H1 (cell line): Measurements from ENCODE around the gene UNC79. TPM values are rescaled to one million over a fixed set of nuclear protein-coding genes. Genes with fewer than 3 reads are reported as not detected.

Experiments used
- CTCF ChIA-PET: fragments of 300-600 bp; sonication (Branson Sonifier 250); formaldehyde crosslinking; loops from one replicate; lab custom pipeline; 2021; ENCODE audit not compliant: partially characterized antibody; lab: Charles Lee
- POLR2A ChIA-PET: fragments of 300-600 bp; sonication (Branson Sonifier 250); formaldehyde crosslinking; loops from one replicate; lab custom pipeline; 2021; ENCODE audit warnings: inconsistent platforms; ENCODE audit not compliant: partially characterized antibody; lab: Charles Lee
- DNase-seq, 2 experiments: peaks; one replicate each; pipeline versions ENCODE4 v3.0.0 to v3.0.0-alpha.2; 2010 to 2022; ENCODE audit warnings: low spot score in 2 of 2, low read depth in 1 of 2, mixed read lengths in 1 of 2
- FAIRE-seq: peaks from 2 replicates; lab custom pipeline; 2011; peaks lifted over from hg19 to GRCh38; lab: Jason Lieb, UNC
- H2AFZ ChIP-seq: 2 replicates; pipeline ENCODE4 v1.8.1; 2012; ENCODE audit warnings: low read length, inconsistent platforms
- H2AK5ac ChIP-seq: 2 replicates; pipeline ENCODE4 v1.6.1; 2013; ENCODE audit warnings: low read depth, low read length
- H2BK120ac ChIP-seq: replicated peaks from 2 replicates; pipeline ENCODE3; 2013; ENCODE audit warnings: low read depth, low read length, inconsistent platforms
- H2BK12ac ChIP-seq: 2 replicates; pipeline ENCODE4 v1.6.1; 2013; ENCODE audit warnings: low read depth, low read length
- H2BK15ac ChIP-seq: 2 replicates; pipeline ENCODE4 v1.6.1; 2013; ENCODE audit warnings: low read length
- H2BK20ac ChIP-seq: 2 replicates; pipeline ENCODE4 v1.6.1; 2013; ENCODE audit warnings: low read length
- H2BK5ac ChIP-seq: 2 replicates; pipeline ENCODE4 v1.6.1; 2013; ENCODE audit warnings: low read depth, low read length
- H3K14ac ChIP-seq: 2 replicates; pipeline ENCODE4 v1.6.1; 2013; ENCODE audit warnings: inconsistent platforms; ENCODE audit not compliant: insufficient read length
- H3K18ac ChIP-seq: 2 replicates; pipeline ENCODE4 v1.6.1; 2013; ENCODE audit warnings: low read length; ENCODE audit errors: extremely low read depth
- H3K23ac ChIP-seq: 2 replicates; pipeline ENCODE4 v1.6.1; 2013; ENCODE audit warnings: inconsistent platforms; ENCODE audit not compliant: insufficient read length
- H3K23me2 ChIP-seq: 2 replicates; pipeline ENCODE4 v1.6.1; 2013; ENCODE audit warnings: low read depth, low read length
- H3K27ac ChIP-seq: 2 replicates; pipeline ENCODE4 v1.6.1; 2011; ENCODE audit warnings: low read depth, low read length, inconsistent platforms
- H3K27me3 ChIP-seq, 4 experiments: replicated peaks in 1 of 4; 1 replicate in 1 of 4; 2 replicates in 3 of 4; pipeline versions ENCODE4 v1.6.1 to v1.8.1; 2011 to 2013; ENCODE audit warnings: low read length in 3 of 4, mild to moderate bottlenecking in 3 of 4, inconsistent platforms in 2 of 4, mixed read lengths in 2 of 4, moderate library complexity in 1 of 4; ENCODE audit not compliant: control insufficient read depth in 3 of 4, insufficient read depth in 3 of 4; ENCODE audit errors: extremely low read depth in 1 of 4
- H3K36me3 ChIP-seq, 4 experiments: 2 replicates each; pipeline versions ENCODE4 v1.6.1 to v1.8.1; 2011 to 2013; ENCODE audit warnings: mild to moderate bottlenecking in 4 of 4, low read length in 3 of 4, moderate library complexity in 2 of 4, control low read depth in 1 of 4, inconsistent platforms in 1 of 4; ENCODE audit not compliant: insufficient read depth in 4 of 4, control insufficient read depth in 2 of 4
- H3K4ac ChIP-seq: replicated peaks from 2 replicates; pipeline ENCODE3; 2013; ENCODE audit warnings: low read length, low read depth, mixed read lengths, inconsistent platforms; ENCODE audit not compliant: insufficient read length
- H3K4me1 ChIP-seq, 4 experiments: replicated peaks in 1 of 4; 1 replicate in 1 of 4; 2 replicates in 3 of 4; pipeline versions ENCODE4 v1.6.1 to v1.8.1; 2011 to 2013; ENCODE audit warnings: low read length in 3 of 4, inconsistent platforms in 2 of 4, mixed read lengths in 1 of 4; ENCODE audit not compliant: insufficient read depth in 4 of 4, control insufficient read depth in 3 of 4
- H3K4me2 ChIP-seq, 2 experiments: 2 replicates each; pipeline versions ENCODE4 v1.6.1 to v1.8.1; 2011 to 2013; ENCODE audit warnings: low read depth in 2 of 2, low read length in 2 of 2, control low read depth in 1 of 2, inconsistent platforms in 1 of 2, mild to moderate bottlenecking in 1 of 2; ENCODE audit not compliant: insufficient read depth in 1 of 2
- H3K4me3 ChIP-seq, 4 experiments: fragments of 200-600, 300-600 bp in 1 of 4; sonication (generic), shearing (Covaris generic), sonication (Bioruptor Twin) in 1 of 4; 2 replicates each; pipeline versions ENCODE4 v1.5.1 to v1.8.1; 2011 to 2016; ENCODE audit warnings: low read length in 4 of 4, low read depth in 3 of 4, control low read depth in 2 of 4, inconsistent platforms in 2 of 4, mild to moderate bottlenecking in 2 of 4, mixed read lengths in 1 of 4, moderate library complexity in 1 of 4; ENCODE audit not compliant: insufficient read depth in 2 of 4; ENCODE audit errors: extremely low read depth in 1 of 4
- H3K56ac ChIP-seq: replicated peaks from 2 replicates; pipeline ENCODE3; 2013; ENCODE audit warnings: low read depth, mild to moderate bottlenecking, mixed read lengths, low read length, inconsistent platforms; ENCODE audit not compliant: insufficient read length
- H3K79me1 ChIP-seq: 2 replicates; pipeline ENCODE4 v1.6.1; 2013; ENCODE audit warnings: low read depth, low read length, control low read depth
- H3K79me2 ChIP-seq, 2 experiments: 2 replicates each; pipeline versions ENCODE4 v1.6.1 to v1.8.1; 2012 to 2013; ENCODE audit warnings: low read length in 2 of 2, mild to moderate bottlenecking in 2 of 2, inconsistent platforms in 1 of 2; ENCODE audit not compliant: insufficient read depth in 2 of 2, control insufficient read depth in 1 of 2
- H3K9ac ChIP-seq, 4 experiments: replicated peaks in 1 of 4; 1 replicate in 1 of 4; 2 replicates in 3 of 4; pipeline versions ENCODE4 v1.6.1 to v1.8.1; 2011 to 2013; ENCODE audit warnings: low read depth in 3 of 4, low read length in 3 of 4, control low read depth in 2 of 4, mild to moderate bottlenecking in 2 of 4, moderate library complexity in 2 of 4, inconsistent platforms in 1 of 4; ENCODE audit errors: extremely low read depth in 1 of 4
- H3K9me3 ChIP-seq, 2 experiments: 2 replicates each; pipeline versions ENCODE4 v1.6.1 to v1.8.1; 2012 to 2013; ENCODE audit warnings: mild to moderate bottlenecking in 2 of 2, moderate library complexity in 2 of 2, control low read depth in 1 of 2, inconsistent platforms in 1 of 2, low read depth in 1 of 2, low read length in 1 of 2, mixed read lengths in 1 of 2; ENCODE audit not compliant: insufficient read depth in 2 of 2
- H4K20me1 ChIP-seq, 2 experiments: replicated peaks in 1 of 2; 2 replicates each; pipeline versions ENCODE3 to v1.8.1; 2011 to 2013; ENCODE audit warnings: inconsistent platforms in 2 of 2, low read length in 2 of 2, mild to moderate bottlenecking in 1 of 2; ENCODE audit not compliant: insufficient read depth in 2 of 2, control insufficient read depth in 1 of 2
- H4K5ac ChIP-seq: 2 replicates; pipeline ENCODE4 v1.6.1; 2013; ENCODE audit warnings: low read length, low read depth, mixed read lengths, inconsistent platforms; ENCODE audit not compliant: insufficient read length
- H4K8ac ChIP-seq: 2 replicates; pipeline ENCODE4 v1.8.0; 2013; ENCODE audit warnings: mild to moderate bottlenecking, moderate library complexity, low read length, inconsistent platforms; ENCODE audit not compliant: insufficient read depth; ENCODE audit errors: extremely low read depth
- H4K91ac ChIP-seq: replicated peaks from 2 replicates; pipeline ENCODE3; 2013; ENCODE audit warnings: low read length, mixed read lengths, inconsistent platforms; ENCODE audit not compliant: insufficient read length
- BACH1 ChIP-seq: IDR thresholded peaks from 2 replicates; pipeline ENCODE4 v1.6.1; 2012; ENCODE audit warnings: low read length, improper control_type of control experiment
- CHD1 ChIP-seq: IDR thresholded peaks from 2 replicates; pipeline ENCODE4 v1.6.1; 2012; ENCODE audit warnings: low read depth, low read length, improper control_type of control experiment
- NANOG ChIP-seq: IDR thresholded peaks from 2 replicates; pipeline ENCODE4 v1.6.1; 2011; ENCODE audit warnings: low read length, low read depth, mild to moderate bottlenecking, inconsistent platforms; ENCODE audit not compliant: insufficient read depth, poor library complexity, severe bottlenecking
- RAD21 ChIP-seq, 2 experiments: IDR thresholded peaks in 1 of 2; conservative IDR thresholded peaks in 1 of 2; 2 replicates each; pipeline ENCODE4 v1.6.1; 2011; ENCODE audit warnings: low read depth in 2 of 2, low read length in 2 of 2, improper control_type of control experiment in 1 of 2, inconsistent platforms in 1 of 2, mild to moderate bottlenecking in 1 of 2, moderate library complexity in 1 of 2
- SP4 ChIP-seq: IDR thresholded peaks from 2 replicates; pipeline ENCODE4 v1.6.1; 2012; ENCODE audit warnings: low read length, inconsistent platforms
- TAF7 ChIP-seq: optimal IDR thresholded peaks from 2 replicates; pipeline ENCODE3; 2011; ENCODE audit warnings: low read depth, mild to moderate bottlenecking, inconsistent platforms, low read length, moderate library complexity, borderline replicate concordance
- WGBS, 2 experiments: shearing (Covaris generic) in 1 of 2; methylation state at CpG; one replicate each; pipeline versions ENCODE4 v1.1.6 to v1.1.7; 2013 to 2015; ENCODE audit warnings: low lambda C conversion rate in 2 of 2, mixed read lengths in 2 of 2, inconsistent platforms in 1 of 2, low coverage in 1 of 2, missing lambda C conversion rate in 1 of 2; ENCODE audit not compliant: insufficient replicate concordance in 2 of 2, insufficient coverage in 1 of 2, insufficient read length in 1 of 2; ENCODE audit errors: extremely low coverage in 1 of 2, missing lambda C conversion rate in 1 of 2; 5-methylcytosine and 5-hydroxymethylcytosine counted together
- polyA plus RNA-seq, 7 experiments: library from polyadenylated mRNA; depleted of rRNA in 3 of 7; stranded (reverse) in 5 of 7; unstranded in 2 of 7; fragments of >200 nt in 5 of 7; fragments of 200-250 nt in 2 of 7; gene quantifications; 1 replicate in 5 of 7; 2 replicates in 1 of 7; 4 replicates in 1 of 7; pipeline versions ENCODE4 v1.2.1 to v1.2.3, GENCODE V29; 2011 to 2013; ENCODE audit warnings: missing spikeins in 2 of 7, mixed read lengths in 2 of 7
- total RNA-seq: library from RNA; stranded (reverse); fragmentation: NEBNext Ultra II Directional; extraction: Animal tissue kit (Norgen Biotek cat#: 25700); gene quantifications from 2 replicates; pipeline ENCODE4 v1.2.1, GENCODE V29; 2021
- TF ChIP-seq, protein P1 (sequence below): IDR thresholded peaks from 2 replicates; pipeline ENCODE4 v1.6.1; 2012; ENCODE audit warnings: inconsistent platforms
- TF ChIP-seq, protein P2 (sequence below): IDR thresholded peaks from 2 replicates; pipeline ENCODE4 v1.6.1; 2011; ENCODE audit warnings: low read length, improper control_type of control experiment

Gene UNC79
- total and polyA plus RNA-seq, 2 of the 8 experiments (the other 6 are each of a cell fraction or from before 2014, with no cell fraction given) = 1.8 to 2.3 TPM

DNA sequence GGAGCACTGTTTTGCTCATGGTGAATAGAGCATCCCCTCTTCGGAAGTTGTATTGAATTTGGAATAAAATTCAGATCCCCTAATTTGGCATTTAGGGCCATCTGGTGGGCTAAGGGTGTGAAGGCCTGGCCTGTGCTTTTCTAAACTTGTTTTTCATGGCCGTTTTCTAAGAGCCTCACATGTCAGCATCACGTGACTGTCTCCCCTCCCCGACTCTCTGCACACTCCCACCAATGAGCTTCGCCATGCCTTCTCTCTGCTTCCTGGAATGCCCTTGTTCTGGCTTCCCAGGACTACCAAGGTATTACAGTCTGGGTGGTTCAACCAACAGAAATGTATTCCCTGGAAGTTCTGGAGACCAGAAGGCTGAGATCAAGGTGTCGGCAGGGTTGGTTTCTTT, 272.2 kb downstream of the UNC79 start:
- CTCF ChIA-PET = interaction anchor here (0.8 to 2.0 kb wide), 6 partner anchors 10 to 202 kb away, joined by 3 to 4 read pairs (median 3); no protein-coding TSS in a partner anchor
- FAIRE-seq (no peak), DNase-seq (no peak)
- Histone ChIP-seq H3K36me3 (no peaks in the 10 kb centered on the region), H3K9me3 (no peaks in the 10 kb centered on the region), H4K8ac (no peak overlapping the region), H3K56ac (no peak overlapping the region), H2BK15ac (no peak overlapping the region), H3K79me1 (no peaks in the 10 kb centered on the region), H3K9ac (no peak overlapping the region), H2BK120ac (no peak overlapping the region), H3K4me3 (no peak overlapping the region), H4K5ac (no peak overlapping the region), H3K4me2 (no peak overlapping the region), H3K18ac (no peak overlapping the region), H3K23me2 (no peaks in the 10 kb centered on the region), H3K23ac (no peak overlapping the region), H3K27me3 (no peaks in the 10 kb centered on the region), H3K4me1 (no peaks in the 10 kb centered on the region)
- POLR2A ChIA-PET = no interaction called here
- whole genome bisulfite sequencing, 2 experiments = 88% methylated on average over 6 of the region's 6 CpGs; no CpG with 5 or more reads in 1 of the 2 experiments
- TF ChIP-seq SP4 (no peak), BACH1 (no peak), CHD1 (no peak), NANOG (no peak), RAD21 (IDR thresholded peaks at IDR 0.05 in 1 of 2, conservative IDR thresholded peaks at IDR 0.05 in 1 of 2; ENCODE audit: low read depth in 2 of 2, low read length in 2 of 2) (peak; percentile 25 to 48; a peak in 3 of 4 replicates), TAF7 (peak; percentile 18)
- TF ChIP-seq, protein P1, sequence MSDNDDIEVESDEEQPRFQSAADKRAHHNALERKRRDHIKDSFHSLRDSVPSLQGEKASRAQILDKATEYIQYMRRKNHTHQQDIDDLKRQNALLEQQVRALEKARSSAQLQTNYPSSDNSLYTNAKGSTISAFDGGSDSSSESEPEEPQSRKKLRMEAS = 0 out of 2 replicates have a peak, but pooled peaks have one; percentile 20
- TF ChIP-seq, protein P2, sequence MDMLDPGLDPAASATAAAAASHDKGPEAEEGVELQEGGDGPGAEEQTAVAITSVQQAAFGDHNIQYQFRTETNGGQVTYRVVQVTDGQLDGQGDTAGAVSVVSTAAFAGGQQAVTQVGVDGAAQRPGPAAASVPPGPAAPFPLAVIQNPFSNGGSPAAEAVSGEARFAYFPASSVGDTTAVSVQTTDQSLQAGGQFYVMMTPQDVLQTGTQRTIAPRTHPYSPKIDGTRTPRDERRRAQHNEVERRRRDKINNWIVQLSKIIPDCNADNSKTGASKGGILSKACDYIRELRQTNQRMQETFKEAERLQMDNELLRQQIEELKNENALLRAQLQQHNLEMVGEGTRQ = peak; percentile 60
- TF ChIP-seq, all 59 proteins: peak for 4
- no peak overlapping the region for H3K4ac ChIP-seq
- no peak overlapping the region for H4K91ac ChIP-seq
- no peak overlapping the region for H2BK5ac ChIP-seq
- no peak overlapping the region for H2AFZ ChIP-seq
- no peak overlapping the region for H3K27ac ChIP-seq
- H3K79me2 ChIP-seq = no peaks in the 10 kb centered on the region
- no peak overlapping the region for H2BK12ac ChIP-seq
- no peak overlapping the region for H3K14ac ChIP-seq
- H2AK5ac ChIP-seq = no peak overlapping the region
- H2BK20ac ChIP-seq = no peak overlapping the region
- no peaks in the 10 kb centered on the region for H4K20me1 ChIP-seq
